Endometrial microvascular endothelial cells (primary cell): Measurements from ENCODE around the gene SIGLEC10. TPM values are rescaled to one million over a fixed set of nuclear protein-coding genes. Genes with fewer than 3 reads are reported as not detected.
"Not testable (repeated sequence)": the region's sequence is repeated elsewhere in the genome, so short reads cannot be mapped to it uniquely, and the experiment has no call there.

Experiments used
- in situ Hi-C: cut with HindIII; loops from 2 replicates; pipeline ENCODE4 v1.10.0; 2017; ENCODE audit warnings: low sequenced_read_pairs, low pct_unique_long_range_greater_than_20kb; ENCODE audit errors: inconsistent ontology term
- total RNA-seq: library from RNA; depleted of rRNA; stranded (reverse); fragments of >200 nt; gene quantifications from one replicate; pipeline ENCODE4 v1.2.3, GENCODE V29; 2015; ENCODE audit errors: inconsistent ontology term

The SIGLEC10 gene
- total RNA-seq, 1 donor from 2014 or later: not detected

GRCh38 chr19:51402117-51402516, 15.3 kb downstream of the SIGLEC10 start:
- in situ Hi-C loops: no loop called here

DNA sequence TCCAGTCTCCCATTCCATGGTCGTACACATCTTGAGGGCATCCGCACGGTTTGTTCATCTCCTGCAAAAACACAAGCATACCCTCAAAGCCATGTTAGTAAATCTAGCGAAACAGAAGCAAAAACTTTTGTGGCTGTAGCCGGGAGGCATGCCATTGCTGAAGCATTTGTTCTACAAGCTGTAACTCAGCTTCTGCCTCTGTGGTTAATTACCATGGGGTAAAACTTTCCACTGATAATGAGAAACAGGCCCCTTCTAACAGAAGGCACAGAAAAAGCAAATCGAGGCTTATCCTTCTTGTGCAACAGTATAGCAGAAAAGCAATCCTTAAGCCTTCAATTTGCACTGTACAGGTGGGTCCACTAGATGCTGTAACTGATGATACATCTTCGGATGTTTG, 17.5 kb downstream of the SIGLEC10 start:
- in situ Hi-C loops: not testable (repeated sequence)

DNA sequence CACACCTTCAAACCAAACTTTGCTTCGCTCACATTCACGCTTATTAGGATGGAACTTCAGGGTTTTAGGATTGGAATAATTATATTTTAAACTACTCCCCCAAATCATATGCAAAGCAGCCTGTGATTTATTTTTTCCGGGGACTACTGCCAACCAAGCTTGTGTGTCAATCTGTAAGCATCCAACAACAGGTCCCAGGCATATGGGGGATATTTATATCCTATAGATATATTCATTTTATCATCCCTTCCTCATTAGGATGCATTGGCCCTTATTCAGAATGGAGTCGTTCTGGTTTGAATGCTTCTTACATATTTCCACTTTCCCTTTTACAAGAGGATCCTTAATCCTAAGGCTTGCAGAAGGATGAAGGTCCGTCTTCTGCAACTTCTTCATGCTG, 18.2 kb downstream of the SIGLEC10 start:
- in situ Hi-C loops: no loop called here

DNA sequence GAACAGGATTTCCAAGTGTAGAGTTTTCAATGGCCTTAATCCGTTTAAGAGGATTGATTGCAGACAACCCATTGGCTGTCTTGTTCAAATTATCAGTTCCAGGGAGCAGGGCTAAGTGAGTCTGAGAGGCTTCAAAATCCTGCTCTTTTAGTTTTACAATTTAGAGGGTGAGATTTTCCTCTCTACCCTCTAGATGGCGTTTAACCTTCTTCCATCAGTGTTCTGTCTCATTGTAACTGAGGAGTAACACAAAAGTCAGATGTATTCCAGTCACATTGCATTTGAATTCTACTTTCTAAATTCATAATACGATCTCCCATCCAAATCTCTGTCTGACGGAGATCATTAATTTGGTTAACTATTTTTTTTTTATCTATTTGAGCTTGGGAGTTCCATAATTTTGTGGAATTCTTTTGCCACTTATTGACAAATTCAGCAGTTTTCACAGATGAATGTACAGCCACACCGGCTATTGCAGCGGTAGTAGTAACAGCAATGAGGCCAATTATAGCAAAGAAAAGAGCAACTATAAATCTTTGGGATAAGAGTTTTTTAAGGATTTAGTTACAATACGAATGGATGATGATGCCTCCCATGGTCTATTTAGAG, 19.2 kb downstream of the SIGLEC10 start:
- in situ Hi-C loops: no loop called here

DNA sequence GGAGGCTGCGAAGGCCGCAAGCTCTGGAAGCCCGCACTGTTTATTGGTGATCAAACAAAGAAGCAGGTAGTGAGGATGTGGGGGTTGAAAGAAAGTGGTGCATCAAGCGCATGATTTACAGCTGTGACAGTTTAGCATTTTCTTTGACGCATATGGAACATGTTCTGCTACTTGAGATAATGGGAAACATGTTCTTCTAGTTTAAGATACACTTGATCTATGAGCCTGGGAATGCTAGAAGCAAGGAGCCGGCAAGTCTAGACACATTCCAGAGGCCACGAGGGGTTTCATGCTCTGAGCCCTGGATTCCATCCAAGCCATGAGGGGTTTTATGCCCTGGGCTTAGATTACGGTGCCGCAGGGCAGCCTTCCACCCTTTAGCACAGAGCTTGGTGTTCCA, 20.0 kb downstream of the SIGLEC10 start:
- in situ Hi-C loops: not testable (repeated sequence)

DNA sequence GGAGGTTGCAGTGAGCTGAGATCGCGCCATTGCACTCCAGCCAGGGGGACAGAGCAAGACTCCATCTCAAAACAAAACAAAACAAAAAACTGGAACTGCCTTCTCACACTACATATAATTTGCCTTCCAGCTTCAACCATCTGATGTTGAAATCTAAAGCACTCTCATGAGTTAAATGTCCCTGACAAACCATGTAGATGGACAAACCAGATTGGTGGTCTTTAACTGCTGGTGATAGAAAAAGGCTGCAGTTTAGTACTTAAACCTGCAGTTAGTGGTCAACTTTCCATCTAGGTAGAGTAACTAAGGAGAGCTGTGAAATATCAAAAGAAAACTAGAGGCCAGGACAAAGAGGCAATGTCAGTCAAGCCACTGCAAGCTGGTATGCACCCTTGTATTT, 21.3 kb downstream of the SIGLEC10 start:
- in situ Hi-C loops: no loop called here

DNA sequence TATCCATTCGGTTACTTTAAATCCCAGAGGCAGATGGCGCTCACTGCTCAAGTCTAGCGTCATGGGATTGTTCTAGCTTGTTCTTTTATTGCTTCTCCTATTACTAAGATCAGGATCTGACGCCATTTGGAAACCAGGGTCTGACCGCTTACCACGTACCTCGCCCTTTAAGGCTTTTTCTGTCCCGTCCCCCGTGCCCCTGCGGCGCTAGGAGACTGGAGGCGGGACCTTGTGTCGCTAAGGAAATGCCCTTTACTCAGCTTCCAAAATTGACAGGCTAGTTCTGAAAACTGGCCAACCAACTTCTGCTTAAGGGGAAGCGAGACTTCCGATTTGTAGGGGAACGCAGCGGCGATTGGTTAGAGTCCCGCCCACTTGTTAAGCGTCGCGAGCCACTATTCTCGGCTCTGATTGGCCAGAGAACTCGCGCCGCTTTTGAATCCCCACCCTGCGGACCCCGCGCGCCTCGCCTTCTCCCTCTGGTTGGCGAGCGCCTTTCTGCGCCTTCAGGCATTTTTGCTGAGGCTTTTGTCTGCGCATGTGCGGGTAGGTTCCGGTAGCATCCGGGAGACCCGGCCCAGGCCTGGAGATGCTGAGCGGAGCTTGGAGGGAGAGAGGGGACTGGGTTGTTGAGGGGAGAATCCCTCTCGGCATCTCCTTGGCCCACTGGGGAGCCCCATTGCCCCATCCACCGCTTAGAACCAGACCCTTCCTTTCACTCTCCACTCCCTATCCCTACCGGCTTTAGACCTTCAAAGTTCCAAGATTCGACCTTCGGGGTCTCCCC, 23.2 kb downstream of the SIGLEC10 start:
- in situ Hi-C loops: no loop called here

DNA sequence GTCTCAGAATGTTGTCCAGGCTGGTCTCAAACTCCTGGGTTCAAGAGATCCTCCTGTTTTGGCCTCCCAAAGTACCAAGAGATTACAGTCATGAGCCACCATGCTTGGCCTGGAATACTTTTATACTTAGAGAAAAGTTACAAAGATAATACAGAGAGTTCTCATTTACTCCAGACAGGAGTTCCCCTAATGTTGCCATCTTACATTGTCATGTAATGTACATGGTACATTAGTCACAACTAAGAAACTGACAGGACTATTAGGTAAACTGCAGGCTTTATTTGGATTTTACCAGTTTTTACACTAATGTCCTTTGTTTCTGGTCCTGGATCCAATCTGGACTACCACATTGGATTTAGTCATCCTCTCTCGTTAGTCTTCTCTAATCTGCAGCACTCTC, 24.7 kb downstream of the SIGLEC10 start:
- in situ Hi-C loops: no loop called here

- in situ Hi-C loops: no loop called here
Observed at GRCh38 chr19:51391073-51391611, 26.3 kb downstream of the SIGLEC10 start.

DNA sequence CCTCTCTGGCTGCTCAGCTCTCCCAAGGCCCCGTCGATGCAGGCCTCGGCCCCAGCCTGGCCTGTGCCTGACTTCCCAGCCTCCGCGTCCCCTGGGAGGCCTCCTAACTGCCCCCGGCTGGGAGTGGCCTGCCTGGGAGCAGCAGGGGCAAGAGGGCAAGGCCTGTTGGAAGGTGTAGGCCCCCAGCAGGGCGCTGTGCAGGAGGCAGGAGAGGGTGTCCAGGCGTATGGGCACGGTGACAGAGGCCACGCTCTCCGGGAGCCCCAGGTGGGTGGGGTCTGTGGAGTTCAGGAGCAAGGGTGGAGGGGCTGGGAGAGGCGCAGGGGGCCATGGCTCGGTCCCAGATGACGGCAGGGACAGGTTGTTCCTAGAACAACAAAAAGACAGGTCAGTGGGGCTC, 28.3 kb downstream of the SIGLEC10 start:
- in situ Hi-C loops: no loop called here

GRCh38 chr19:51387924-51388389, 29.5 kb downstream of the SIGLEC10 start, which contains the start of gene LIM2:
Gene LIM2, minus strand, starts transcription at chr19:51387974. Its CDS starts 531 bp downstream, at chr19:51387443.
- in situ Hi-C loops: no loop called here

GRCh38 chr19:51386882-51387520, 30.4 kb downstream of the SIGLEC10 start:
- in situ Hi-C loops: no loop called here

DNA sequence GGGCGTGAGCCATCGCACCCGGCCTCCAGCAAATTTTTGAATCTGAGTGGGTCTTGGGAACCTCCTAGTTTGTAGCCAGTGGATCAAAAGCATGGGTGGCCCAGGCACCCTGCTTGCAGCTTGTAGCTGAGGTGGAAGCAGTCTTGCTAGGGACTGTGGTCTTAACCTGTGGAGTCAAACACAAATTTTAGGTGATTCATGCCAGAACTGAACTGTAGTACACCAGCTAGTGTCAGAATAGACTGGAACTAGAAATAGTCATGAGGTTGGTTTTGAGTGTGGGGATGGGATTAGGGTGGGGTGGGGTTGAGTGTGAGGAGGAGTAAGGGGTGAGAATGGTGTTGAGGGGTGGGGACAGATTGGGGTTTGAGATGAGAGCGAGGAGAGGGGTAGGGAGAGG, 35.4 kb downstream of the SIGLEC10 start:
- in situ Hi-C loops: no loop called here

DNA sequence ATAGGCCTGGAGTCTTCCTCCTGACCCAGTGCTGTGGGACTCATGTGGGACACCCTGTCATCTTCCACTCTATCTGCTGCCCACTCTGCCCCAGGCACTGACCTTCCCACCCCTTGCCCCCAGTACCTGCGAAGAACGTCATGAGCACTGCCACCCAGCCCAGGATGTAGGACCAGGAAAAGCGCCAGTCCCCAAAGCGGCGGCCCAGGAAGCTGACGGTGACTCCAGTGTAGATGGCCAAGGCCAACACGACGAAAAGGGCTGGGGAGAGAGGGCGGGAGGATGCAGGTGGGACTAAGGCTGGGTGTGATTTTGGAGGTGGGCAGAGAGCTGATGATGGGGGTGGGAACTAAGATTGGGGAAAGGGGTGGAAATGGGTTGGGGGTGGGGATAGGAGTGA, 37.1 kb downstream of the SIGLEC10 start:
- in situ Hi-C loops: no loop called here

GRCh38 chr19:51377422-51377821, 40.0 kb downstream of the SIGLEC10 start:
- in situ Hi-C loops: no loop called here

DNA sequence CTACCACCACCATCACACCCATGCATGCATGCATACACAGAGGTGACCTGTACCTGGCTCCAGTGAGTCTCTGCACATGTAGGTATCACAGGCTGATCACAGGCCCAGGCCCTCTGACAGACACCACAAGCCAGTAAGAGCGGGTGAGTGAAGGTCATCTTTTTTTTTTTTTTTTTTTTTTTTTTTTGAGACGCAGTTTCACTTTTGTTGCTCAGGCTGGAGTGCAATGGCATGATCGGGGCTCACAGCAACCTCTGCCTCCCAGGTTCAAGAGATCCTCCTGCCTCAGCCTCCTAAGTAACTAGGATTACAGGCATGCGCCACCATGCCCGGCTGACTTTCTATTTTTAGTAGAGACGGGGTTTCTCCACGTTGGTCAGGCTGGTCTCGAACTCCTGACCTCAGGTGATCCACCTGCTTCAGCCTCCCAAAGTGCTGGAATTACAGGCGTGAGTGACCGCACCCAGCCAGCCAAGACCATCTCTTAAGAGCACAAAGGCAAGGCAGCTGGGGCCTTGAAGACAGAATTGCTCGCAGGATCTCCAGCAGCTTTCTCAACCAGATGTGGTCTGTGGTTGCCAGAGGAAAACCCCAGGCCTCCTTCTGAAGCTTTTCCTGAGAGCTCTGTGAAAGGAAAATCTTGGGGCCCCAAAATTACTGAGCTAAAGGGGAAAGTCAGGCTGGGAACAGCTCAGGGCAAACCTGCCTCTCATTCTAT, 41.8 kb downstream of the SIGLEC10 start:
- in situ Hi-C loops: no loop called here

- in situ Hi-C loops: no loop called here
Observed at GRCh38 chr19:51372649-51373504, 44.6 kb downstream of the SIGLEC10 start, which contains the start of gene NKG7. Gene NKG7, minus strand, starts transcription at chr19:51372654. Its CDS starts 119 bp downstream, at chr19:51372535.

- in situ Hi-C loops: no loop called here
Observed at GRCh38 chr19:51372021-51372648, 45.3 kb downstream of the SIGLEC10 start.
